MM.1S (cell line): Measurements from ENCODE around the gene MAU2.

Source experiments
- DNase-seq: peaks from one replicate; pipeline ENCODE4 v3.0.0-alpha.2; 2015
- H2AFZ ChIP-seq: fragments of 300-600 bp; sonication (generic); 2 replicates; pipeline ENCODE4 v1.6.0; 2016; ENCODE audit warnings: antibody characterized with exemption, low read length
- H3F3A ChIP-seq: fragments of 300-600 bp; sonication (generic); 2 replicates; pipeline ENCODE4 v1.6.1; 2016; ENCODE audit warnings: mild to moderate bottlenecking, antibody characterized with exemption, low read length, moderate library complexity, mixed read lengths; ENCODE audit not compliant: insufficient read depth
- H3K27ac ChIP-seq: fragments of 300-600 bp; sonication (generic); 2 replicates; pipeline ENCODE4 v1.5.1; 2016; ENCODE audit warnings: mild to moderate bottlenecking, low read length
- H3K27me3 ChIP-seq: fragments of 300-600 bp; sonication (generic); replicated peaks from 2 replicates; pipeline ENCODE4 v1.6.0; 2016; ENCODE audit warnings: low read length; ENCODE audit not compliant: insufficient read depth
- H3K36me3 ChIP-seq: fragments of 300-600 bp; sonication (generic); replicated peaks from 2 replicates; pipeline ENCODE4 v1.6.1; 2016; ENCODE audit warnings: mild to moderate bottlenecking, low read length, mixed read lengths; ENCODE audit not compliant: insufficient read depth
- H3K4me1 ChIP-seq: fragments of 300-600 bp; sonication (generic); 2 replicates; pipeline ENCODE4 v1.6.1; 2016; ENCODE audit warnings: low read length, mixed read lengths
- H3K4me2 ChIP-seq: fragments of 300-600 bp; sonication (generic); 2 replicates; pipeline ENCODE4 v1.6.0; 2016; ENCODE audit warnings: low read depth, low read length
- H3K4me3 ChIP-seq: fragments of 300-600 bp; sonication (generic); 2 replicates; pipeline ENCODE4 v1.5.1; 2016; ENCODE audit warnings: low read length, mixed read lengths
- H3K79me2 ChIP-seq: fragments of 300-600 bp; sonication (generic); 2 replicates; pipeline ENCODE4 v1.6.1; 2016; ENCODE audit warnings: mixed run types, low read length, mixed read lengths
- H3K9ac ChIP-seq: fragments of 300-600 bp; sonication (generic); 2 replicates; pipeline ENCODE4 v1.6.1; 2016; ENCODE audit warnings: low read length, mixed read lengths
- H3K9me2 ChIP-seq: fragments of 300-600 bp; sonication (generic); replicated peaks from 2 replicates; pipeline ENCODE4 v1.6.1; 2016; ENCODE audit warnings: mild to moderate bottlenecking, low read length, mixed read lengths; ENCODE audit not compliant: insufficient read depth
- H3K9me3 ChIP-seq: fragments of 300-600 bp; sonication (generic); replicated peaks from 2 replicates; pipeline ENCODE4 v1.6.1; 2016; ENCODE audit warnings: mild to moderate bottlenecking, low read length, mixed read lengths; ENCODE audit not compliant: insufficient read depth
- H4K20me1 ChIP-seq: fragments of 300-600 bp; sonication (generic); 2 replicates; pipeline ENCODE4 v1.6.1; 2016; ENCODE audit warnings: mild to moderate bottlenecking, low read length, moderate library complexity, mixed read lengths; ENCODE audit not compliant: insufficient read depth
- EZH2 ChIP-seq: fragments of 300-600 bp; sonication (generic); optimal IDR thresholded peaks from 2 replicates; pipeline ENCODE3; 2017; ENCODE audit warnings: low read depth, mild to moderate bottlenecking, antibody characterized with exemption, low read length, mixed read lengths
- EZH2phosphoT487 ChIP-seq: fragments of 300-600 bp; sonication (generic); IDR thresholded peaks from 2 replicates; pipeline ENCODE4 v1.6.1; 2018; ENCODE audit warnings: antibody characterized with exemption, low read length
- TF ChIP-seq, protein P1 (sequence below): fragments of 300-600 bp; sonication (generic); IDR thresholded peaks from 2 replicates; pipeline ENCODE4 v1.5.1; 2016; ENCODE audit warnings: antibody characterized with exemption, low read length, mixed read lengths

The MAU2 gene

GRCh38 chr19:19343016-19343362 is 22.4 kb downstream of the MAU2 start:
- DNase-seq: no peak
- no peaks in the 10 kb centered on the region for H3K27me3 ChIP-seq
- no peaks in the 10 kb centered on the region for H3K9me3 ChIP-seq
- no peak overlapping the region for H3K9ac ChIP-seq
- no peaks in the 10 kb centered on the region for H3F3A ChIP-seq
- TF ChIP-seq, protein P1, sequence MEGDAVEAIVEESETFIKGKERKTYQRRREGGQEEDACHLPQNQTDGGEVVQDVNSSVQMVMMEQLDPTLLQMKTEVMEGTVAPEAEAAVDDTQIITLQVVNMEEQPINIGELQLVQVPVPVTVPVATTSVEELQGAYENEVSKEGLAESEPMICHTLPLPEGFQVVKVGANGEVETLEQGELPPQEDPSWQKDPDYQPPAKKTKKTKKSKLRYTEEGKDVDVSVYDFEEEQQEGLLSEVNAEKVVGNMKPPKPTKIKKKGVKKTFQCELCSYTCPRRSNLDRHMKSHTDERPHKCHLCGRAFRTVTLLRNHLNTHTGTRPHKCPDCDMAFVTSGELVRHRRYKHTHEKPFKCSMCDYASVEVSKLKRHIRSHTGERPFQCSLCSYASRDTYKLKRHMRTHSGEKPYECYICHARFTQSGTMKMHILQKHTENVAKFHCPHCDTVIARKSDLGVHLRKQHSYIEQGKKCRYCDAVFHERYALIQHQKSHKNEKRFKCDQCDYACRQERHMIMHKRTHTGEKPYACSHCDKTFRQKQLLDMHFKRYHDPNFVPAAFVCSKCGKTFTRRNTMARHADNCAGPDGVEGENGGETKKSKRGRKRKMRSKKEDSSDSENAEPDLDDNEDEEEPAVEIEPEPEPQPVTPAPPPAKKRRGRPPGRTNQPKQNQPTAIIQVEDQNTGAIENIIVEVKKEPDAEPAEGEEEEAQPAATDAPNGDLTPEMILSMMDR: peak; percentile 11; the same call in 1 of the 2 replicates
- TF ChIP-seq EZH2phosphoT487: no peak
- H3K27ac ChIP-seq: no peak overlapping the region
- H3K9me2 ChIP-seq: no peaks in the 10 kb centered on the region
- H3K36me3 ChIP-seq: peaks cover 4% of the 10 kb centered on the region; the same call in 1 of the 2 replicates
- H4K20me1 ChIP-seq: no peaks in the 10 kb centered on the region
- H3K79me2 ChIP-seq: no peaks in the 10 kb centered on the region
- H3K4me3 ChIP-seq: no peak overlapping the region
- H2AFZ ChIP-seq: no peak overlapping the region
- no peak overlapping the region for H3K4me2 ChIP-seq
- no peaks in the 10 kb centered on the region for H3K4me1 ChIP-seq

- no peaks in the 10 kb centered on the region for H4K20me1 ChIP-seq
- no peaks in the 10 kb centered on the region for H3K9me2 ChIP-seq
- no peak for DNase-seq
- no peak overlapping the region for H2AFZ ChIP-seq
- H3K79me2 ChIP-seq: no peaks in the 10 kb centered on the region
- no peak overlapping the region for H3K27ac ChIP-seq
- H3K9ac ChIP-seq: no peak overlapping the region
- H3K4me1 ChIP-seq: no peaks in the 10 kb centered on the region
- no peaks in the 10 kb centered on the region for H3F3A ChIP-seq
- TF ChIP-seq, protein P1: no peak
- no peak for TF ChIP-seq EZH2
- TF ChIP-seq EZH2phosphoT487: no peak
- no peaks in the 10 kb centered on the region for H3K27me3 ChIP-seq
- no peak overlapping the region for H3K4me3 ChIP-seq
- H3K4me2 ChIP-seq: no peak overlapping the region
- no peaks in the 10 kb centered on the region for H3K9me3 ChIP-seq
- H3K36me3 ChIP-seq: peaks cover 4% of the 10 kb centered on the region; the same call in 1 of the 2 replicates
Measured at GRCh38 chr19:19343762-19344161, 23.1 kb downstream of the MAU2 start.

- Histone ChIP-seq H3K27ac (no peak overlapping the region), H3K36me3 (peaks cover 4% of the 10 kb centered on the region; the same call in 1 of the 2 replicates), H3K4me3 (no peak overlapping the region), H3K9me3 (no peaks in the 10 kb centered on the region), H3K9ac (no peak overlapping the region), H3K27me3 (no peaks in the 10 kb centered on the region), H2AFZ (no peak overlapping the region), H3K4me1 (no peaks in the 10 kb centered on the region), H3F3A (no peaks in the 10 kb centered on the region), H4K20me1 (no peaks in the 10 kb centered on the region), H3K79me2 (no peaks in the 10 kb centered on the region), H3K4me2 (no peak overlapping the region), H3K9me2 (no peaks in the 10 kb centered on the region)
- TF ChIP-seq EZH2: no peak
- TF ChIP-seq EZH2phosphoT487: no peak
- TF ChIP-seq, protein P1: no peak
- DNase-seq: no peak
Measured at GRCh38 chr19:19345232-19345631, 24.6 kb downstream of the MAU2 start.
